HG02885 (cell line): Measurements from ENCODE around the gene GPC1.

Experiments used
- ATAC-seq: cut with Tn5 transposase; IDR thresholded peaks from one replicate; pipeline ENCODE4 v1.9.1; 2021; ENCODE audit warnings: mild to moderate bottlenecking; ENCODE audit not compliant: unreplicated experiment, poor library complexity

Gene GPC1

GRCh38 chr2:240440251-240440650 lies 4.8 kb downstream of the GPC1 start:
- ATAC-seq = no peak

GRCh38 chr2:240440704-240441320 lies 5.3 kb downstream of the GPC1 start:
- ATAC-seq = no peak

GRCh38 chr2:240441326-240441992 lies 6.0 kb downstream of the GPC1 start:
- ATAC-seq = no peak

- no peak for ATAC-seq
Observed at GRCh38 chr2:240441993-240442411, 6.5 kb downstream of the GPC1 start.

- no peak for ATAC-seq
Observed at GRCh38 chr2:240442891-240443715, 7.6 kb downstream of the GPC1 start.

- ATAC-seq = no peak
Observed at GRCh38 chr2:240443891-240444301, 8.4 kb downstream of the GPC1 start.

GRCh38 chr2:240444464-240444863 lies 9.0 kb downstream of the GPC1 start:
- no peak for ATAC-seq

GRCh38 chr2:240445961-240446663 lies 10.6 kb downstream of the GPC1 start:
- ATAC-seq = no peak

GRCh38 chr2:240446664-240447175 lies 11.3 kb downstream of the GPC1 start:
- ATAC-seq = no peak

GRCh38 chr2:240447331-240447730 lies 11.9 kb downstream of the GPC1 start:
- no peak for ATAC-seq

- ATAC-seq = no peak
Observed at GRCh38 chr2:240447934-240448333, 12.5 kb downstream of the GPC1 start.

- ATAC-seq = no peak
Observed at GRCh38 chr2:240448387-240449274, 13.2 kb downstream of the GPC1 start.

GRCh38 chr2:240449764-240450531 lies 14.5 kb downstream of the GPC1 start:
- no peak for ATAC-seq

GRCh38 chr2:240450532-240451107 lies 15.2 kb downstream of the GPC1 start:
- ATAC-seq = no peak

- ATAC-seq = no peak
Observed at GRCh38 chr2:240451108-240451611, 15.7 kb downstream of the GPC1 start.

- no peak for ATAC-seq
Observed at GRCh38 chr2:240451791-240452461, 16.5 kb downstream of the GPC1 start.

- no peak for ATAC-seq
Observed at GRCh38 chr2:240452462-240453256, 17.2 kb downstream of the GPC1 start.
